GM18519 (cell line): ENCODE results near the gene ZNF407.

Experiments used
- ATAC-seq: cut with Tn5 transposase; IDR thresholded peaks from one replicate; pipeline ENCODE4 v1.9.1; 2021; ENCODE audit warnings: mild to moderate bottlenecking, moderate library complexity; ENCODE audit not compliant: unreplicated experiment, low FRiP score

Gene ZNF407

DNA sequence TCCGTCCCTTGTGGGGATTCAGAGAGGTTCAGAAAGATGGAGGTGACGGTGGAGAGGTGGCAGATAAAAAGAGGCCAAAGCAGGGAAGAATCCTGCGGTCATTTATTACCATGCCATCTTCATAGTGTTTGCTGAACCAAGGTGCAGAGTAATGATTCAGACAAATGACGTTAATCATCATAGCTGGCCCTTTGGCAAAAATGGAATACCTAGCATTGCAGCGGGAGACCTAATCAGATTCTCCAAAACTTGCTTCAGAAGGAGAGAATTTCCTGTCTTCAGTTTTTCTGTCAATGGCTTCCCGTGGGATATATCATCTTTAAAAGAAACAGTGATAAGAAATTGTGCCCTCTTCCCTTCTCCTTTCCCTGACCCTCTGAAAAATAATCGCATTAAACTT is 435.8 kb downstream of the ZNF407 start:
- ATAC-seq = no peak

DNA sequence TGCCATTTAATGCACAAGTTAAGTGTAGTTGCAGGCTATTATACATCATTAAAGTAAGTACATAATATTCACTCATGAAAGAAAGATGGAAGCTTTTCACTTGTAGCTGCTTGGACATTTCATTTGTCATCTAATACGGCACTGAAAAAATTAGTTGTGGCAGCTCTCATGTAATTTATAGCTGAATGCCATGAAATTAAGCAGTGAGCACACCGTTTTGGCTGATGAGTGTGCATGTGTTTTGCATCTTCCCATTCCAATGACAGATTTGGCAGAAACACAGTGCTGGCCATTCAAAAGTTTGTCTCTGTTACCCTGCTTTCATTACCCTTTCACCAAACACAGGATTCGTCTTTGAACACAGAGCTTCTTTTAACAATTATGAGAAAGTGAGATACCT is 437.3 kb downstream of the ZNF407 start:
- no peak for ATAC-seq

DNA sequence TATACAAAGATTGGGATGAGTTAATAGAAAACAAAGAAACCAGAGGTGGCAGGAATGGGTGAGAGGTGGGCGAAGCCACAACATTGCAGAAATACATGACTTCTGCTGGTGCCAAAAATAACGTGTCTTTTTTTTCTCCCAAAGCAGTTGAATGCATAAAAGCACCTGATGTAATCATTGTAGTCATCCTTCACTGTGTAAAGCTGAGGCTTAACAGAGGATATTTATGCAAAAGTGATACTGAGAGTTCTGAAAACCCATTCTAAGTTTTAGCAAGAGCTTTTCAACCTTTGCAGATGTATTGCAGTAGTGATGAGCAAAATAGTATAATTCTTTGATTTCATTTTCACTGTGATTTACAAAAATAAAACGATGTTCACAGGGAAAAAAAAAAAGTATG is 438.3 kb downstream of the ZNF407 start:
- ATAC-seq = no peak

- ATAC-seq = no peak
Observed at GRCh38 chr18:75036917-75037688, 439.4 kb downstream of the ZNF407 start.

GRCh38 chr18:75037689-75037955 is 440.0 kb downstream of the ZNF407 start:
- no peak for ATAC-seq

GRCh38 chr18:75041586-75041985 is 443.9 kb downstream of the ZNF407 start:
- ATAC-seq = no peak

DNA sequence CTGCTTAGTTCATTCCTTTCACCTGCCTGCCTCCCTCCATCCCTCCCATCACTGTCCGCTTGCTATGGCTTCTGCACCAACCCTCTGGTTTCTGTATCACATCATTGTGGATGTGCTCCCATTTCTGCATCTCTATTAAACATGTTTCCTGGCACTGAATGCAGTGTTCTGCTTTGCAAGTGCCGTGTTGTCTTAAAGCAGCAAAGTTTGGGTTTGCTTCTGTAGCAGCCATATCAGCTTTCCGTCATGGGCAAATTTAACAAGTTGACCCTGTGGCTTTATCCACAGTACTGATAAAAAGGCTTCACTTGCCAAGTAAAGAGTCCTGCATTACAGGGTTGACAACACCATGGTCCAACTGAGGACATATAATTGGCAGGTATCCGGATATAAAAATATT is 445.8 kb downstream of the ZNF407 start:
- ATAC-seq = no peak

DNA sequence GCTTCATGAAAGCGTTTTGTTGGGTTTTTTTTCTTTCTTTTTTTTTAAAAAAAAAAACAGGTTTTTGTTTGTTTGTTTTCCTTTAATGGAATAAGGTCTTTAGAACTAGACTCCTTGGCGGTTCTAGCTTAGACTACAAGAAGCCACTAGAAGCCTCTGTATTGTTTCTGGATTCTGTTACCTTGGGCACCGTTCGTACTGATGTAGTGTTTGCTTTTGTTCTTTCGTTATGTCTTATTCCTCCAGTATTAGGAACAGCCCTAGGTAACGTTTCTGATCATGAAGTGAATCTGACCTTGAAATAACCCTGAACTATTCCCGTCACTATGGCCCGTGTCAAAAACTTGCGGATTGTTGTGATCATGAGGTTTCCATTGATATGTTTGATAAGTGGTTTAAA is 446.6 kb downstream of the ZNF407 start:
- no peak for ATAC-seq

GRCh38 chr18:75044791-75045190 is 447.1 kb downstream of the ZNF407 start:
- ATAC-seq = no peak

DNA sequence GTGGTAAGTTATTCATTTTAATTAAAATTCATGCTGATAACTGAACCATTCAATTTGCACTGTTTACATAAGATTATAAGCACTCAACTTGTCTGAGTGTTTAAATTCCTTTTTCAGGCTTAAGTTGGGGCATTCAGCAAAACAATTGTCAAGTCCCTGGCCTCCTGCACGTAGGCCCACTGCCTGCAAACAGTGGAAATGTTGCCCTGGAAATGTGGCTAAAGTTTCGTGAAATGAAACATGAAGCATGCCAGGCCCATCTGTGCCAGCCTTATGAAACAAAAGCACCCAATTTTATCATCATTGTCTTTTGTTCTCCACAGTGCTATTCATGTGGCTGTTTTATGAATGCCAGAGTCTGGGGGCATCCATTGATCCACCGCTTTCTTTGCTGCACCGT is 447.6 kb downstream of the ZNF407 start:
- ATAC-seq = no peak

GRCh38 chr18:75047240-75047961 is 449.7 kb downstream of the ZNF407 start:
- ATAC-seq = no peak

GRCh38 chr18:75048776-75049454 is 451.2 kb downstream of the ZNF407 start:
- ATAC-seq = no peak

DNA sequence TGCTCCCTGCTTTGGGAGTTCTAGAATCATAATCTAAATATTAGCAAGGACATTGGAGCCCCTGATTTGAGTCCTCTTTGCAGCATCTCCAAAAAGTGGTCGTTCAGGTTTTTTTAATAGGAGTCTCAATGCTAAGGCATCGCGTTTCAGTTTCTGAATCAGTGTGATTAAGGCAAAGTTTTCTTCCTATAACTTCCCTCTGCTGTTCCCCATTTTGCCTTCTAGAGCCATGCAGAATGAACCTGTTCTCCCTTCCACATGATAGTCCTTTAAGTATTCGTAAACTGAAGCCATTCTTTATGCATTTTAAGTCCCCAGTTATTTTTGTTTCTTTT is 451.8 kb downstream of the ZNF407 start:
- ATAC-seq = no peak

- ATAC-seq = no peak
Observed at GRCh38 chr18:75051757-75052156, 454.1 kb downstream of the ZNF407 start.

- no peak for ATAC-seq
Observed at GRCh38 chr18:75052475-75052874, 454.8 kb downstream of the ZNF407 start.

GRCh38 chr18:75053028-75053629 is 455.5 kb downstream of the ZNF407 start:
- ATAC-seq = no peak

GRCh38 chr18:75054046-75054445 is 456.4 kb downstream of the ZNF407 start:
- no peak for ATAC-seq

DNA sequence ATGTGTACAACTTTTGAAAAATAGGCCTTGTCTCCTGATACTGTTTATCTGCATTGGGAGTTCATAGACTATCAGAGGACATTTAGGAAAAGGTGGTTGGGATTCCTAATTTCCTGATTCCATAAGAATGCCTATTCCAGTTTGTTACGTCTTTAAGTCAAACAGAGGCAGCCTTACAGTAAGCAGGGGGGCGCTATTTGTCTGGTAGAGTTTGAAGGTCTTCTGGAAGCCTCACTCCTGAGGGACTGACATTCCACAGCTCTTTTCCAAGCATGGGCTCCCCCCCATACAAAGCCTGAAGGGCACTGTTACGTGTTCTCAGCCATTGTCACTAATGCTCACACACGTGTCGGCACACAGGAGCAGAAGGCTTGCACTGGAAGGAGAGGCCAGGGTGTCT is 456.9 kb downstream of the ZNF407 start:
- no peak for ATAC-seq

GRCh38 chr18:75057169-75057960 is 459.7 kb downstream of the ZNF407 start:
- no peak for ATAC-seq

GRCh38 chr18:75060185-75060584 is 462.5 kb downstream of the ZNF407 start:
- ATAC-seq = no peak
